GM21717 (cell line): Measurements from ENCODE around the gene RALGPS1.

Experiments
- ATAC-seq: cut with Tn5 transposase; IDR thresholded peaks from one replicate; pipeline ENCODE4 v1.9.1; 2021; ENCODE audit warnings: mild to moderate bottlenecking, moderate library complexity; ENCODE audit not compliant: unreplicated experiment

Gene RALGPS1

GRCh38 chr9:126914458-126915280 is at the start of gene RALGPS1:
RALGPS1 (plus strand) TSS chr9:126914782; CDS start chr9:126962290, 47,508 bp downstream.
- ATAC-seq: peak; percentile 97

GRCh38 chr9:126869368-126869767 is 45.2 kb upstream of the RALGPS1 start:
- no peak for ATAC-seq

GRCh38 chr9:126872516-126872915 is 42.1 kb upstream of the RALGPS1 start:
- no peak for ATAC-seq

GRCh38 chr9:126874546-126875314 is 39.9 kb upstream of the RALGPS1 start:
- no peak for ATAC-seq

GRCh38 chr9:126875756-126876510 is 38.6 kb upstream of the RALGPS1 start:
- no peak for ATAC-seq

GRCh38 chr9:126876531-126876930 is 38.1 kb upstream of the RALGPS1 start:
- no peak for ATAC-seq

GRCh38 chr9:126877418-126877817 is 37.2 kb upstream of the RALGPS1 start:
- ATAC-seq: no peak

- no peak for ATAC-seq
Observed at GRCh38 chr9:126879288-126879687, 35.3 kb upstream of the RALGPS1 start.

GRCh38 chr9:126880226-126880946 is 34.2 kb upstream of the RALGPS1 start:
- no peak for ATAC-seq

GRCh38 chr9:126880947-126881332 is 33.6 kb upstream of the RALGPS1 start:
- no peak for ATAC-seq

- no peak for ATAC-seq
Observed at GRCh38 chr9:126882746-126883145, 31.8 kb upstream of the RALGPS1 start.

GRCh38 chr9:126883636-126884035 is 30.9 kb upstream of the RALGPS1 start:
- ATAC-seq: no peak

GRCh38 chr9:126885131-126885641 is 29.4 kb upstream of the RALGPS1 start:
- ATAC-seq: no peak

- no peak for ATAC-seq
Observed at GRCh38 chr9:126886034-126886822, 28.4 kb upstream of the RALGPS1 start.

GRCh38 chr9:126886897-126887296 is 27.7 kb upstream of the RALGPS1 start:
- ATAC-seq: no peak

GRCh38 chr9:126891676-126892075 is 22.9 kb upstream of the RALGPS1 start:
- ATAC-seq: no peak

GRCh38 chr9:126893079-126893478 is 21.5 kb upstream of the RALGPS1 start:
- no peak for ATAC-seq

- ATAC-seq: no peak
Observed at GRCh38 chr9:126894052-126894603, 20.5 kb upstream of the RALGPS1 start.

- ATAC-seq: no peak
Observed at GRCh38 chr9:126902210-126902609, 12.4 kb upstream of the RALGPS1 start.
